HepG2 (cell line): ENCODE data around the gene PMPCB. TPM values are rescaled to one million over a fixed set of nuclear protein-coding genes. Genes with fewer than 3 reads are reported as not detected.
A peak's percentile ranks its signal among the peaks of the same experiment; 100 is the strongest.

Experiments
- ADNP ChIP-seq: sonication (generic); formaldehyde crosslinking; IDR thresholded peaks from 2 replicates; pipeline ENCODE4 v1.4.0; 2020; ENCODE audit warnings: missing genetic modification reagents
- AKNA ChIP-seq: sonication (generic); formaldehyde crosslinking; IDR thresholded peaks from 2 replicates; pipeline ENCODE4 v1.4.0; 2020; ENCODE audit warnings: missing genetic modification reagents, borderline replicate concordance
- ARNT ChIP-seq: fragments of 450-650 bp; IDR thresholded peaks from 2 replicates; pipeline ENCODE4 v1.6.1; 2017
- ATF7 ChIP-seq, 2 experiments: fragments of 450-650 bp in 1 of 2; sonication (generic) in 1 of 2; formaldehyde crosslinking in 1 of 2; IDR thresholded peaks; 2 replicates each; pipeline versions ENCODE4 v1.4.0 to v1.6.1; 2016 to 2020; ENCODE audit warnings: antibody characterized with exemption in 1 of 2, mild to moderate bottlenecking in 1 of 2, missing genetic modification reagents in 1 of 2
- GMEB2 ChIP-seq: IDR thresholded peaks from 2 replicates; pipeline ENCODE4 v1.6.1; 2016; ENCODE audit warnings: missing biosample characterization, missing genetic modification reagents, low read depth
- HMG20B ChIP-seq: conservative IDR thresholded peaks from 2 replicates; pipeline ENCODE4 v1.6.1; 2016; ENCODE audit warnings: missing genetic modification reagents, missing compliant biosample characterization
- KDM1A ChIP-seq: IDR thresholded peaks from 2 replicates; pipeline ENCODE4 v1.6.1; 2016; ENCODE audit warnings: missing compliant biosample characterization
- PRDM15 ChIP-seq: sonication (generic); formaldehyde crosslinking; IDR thresholded peaks from 2 replicates; pipeline ENCODE4 v1.4.0; 2020; ENCODE audit warnings: missing genetic modification reagents
- REXO4 ChIP-seq: sonication (generic); formaldehyde crosslinking; IDR thresholded peaks from 2 replicates; pipeline ENCODE4 v1.8.0; 2022; ENCODE audit warnings: missing genetic modification reagents, mild to moderate bottlenecking, borderline replicate concordance
- RFX1 ChIP-seq: fragments of 450-650 bp; IDR thresholded peaks from 2 replicates; pipeline ENCODE4 v1.6.1; 2017
- SALL2 ChIP-seq: sonication (generic); formaldehyde crosslinking; IDR thresholded peaks from 2 replicates; pipeline ENCODE4 v1.8.1; 2023; ENCODE audit warnings: mild to moderate bottlenecking, missing genetic modification reagents, inconsistent platforms
- SRF ChIP-seq: IDR thresholded peaks from 2 replicates; pipeline ENCODE4 v1.6.1; 2011; ENCODE audit warnings: mild to moderate bottlenecking, low read depth, low read length, moderate library complexity
- TBL1XR1 ChIP-seq: fragments of 150-350 bp; IDR thresholded peaks from 2 replicates; pipeline ENCODE4 v1.6.1; 2014; ENCODE audit warnings: borderline replicate concordance, low read length; ENCODE audit not compliant: partially characterized antibody
- ZFP91 ChIP-seq: sonication (generic); formaldehyde crosslinking; IDR thresholded peaks from 2 replicates; pipeline ENCODE4 v1.9.0; 2022; ENCODE audit warnings: missing genetic modification reagents, mild to moderate bottlenecking, borderline replicate concordance
- ZNF124 ChIP-seq: sonication (generic); formaldehyde crosslinking; IDR thresholded peaks from 2 replicates; pipeline ENCODE4 v1.4.0; 2020; ENCODE audit warnings: missing genetic modification reagents
- ZNF230 ChIP-seq: sonication (generic); formaldehyde crosslinking; IDR thresholded peaks from 2 replicates; pipeline ENCODE4 v1.4.0; 2020; ENCODE audit warnings: mild to moderate bottlenecking, missing genetic modification reagents
- ZNF777 ChIP-seq: sonication (generic); formaldehyde crosslinking; IDR thresholded peaks from 2 replicates; pipeline ENCODE4 v1.4.0; 2020; ENCODE audit warnings: missing genetic modification reagents
- polyA plus RNA-seq, 8 experiments: library from polyadenylated mRNA; depleted of rRNA in 3 of 8; stranded (reverse) in 7 of 8; unstranded in 1 of 8; fragments of >200 nt; fragmentation: Illumina TruSeq in 4 of 8; extraction: Trizol in 4 of 8; gene quantifications; 2 replicates each; pipeline versions ENCODE4 v1.2.1 to v1.2.3, GENCODE V29; 2011 to 2016; ENCODE audit warnings: low read depth in 4 of 8, missing spikeins in 1 of 8, mixed read lengths in 1 of 8; ENCODE audit not compliant: insufficient read depth in 1 of 8
- total RNA-seq, 5 experiments: library from RNA; depleted of rRNA; stranded (reverse); fragments of >200 nt; fragmentation: Illumina TruSeq; extraction: Trizol; gene quantifications; 2 replicates each; pipeline ENCODE4 v1.2.3, GENCODE V29; 2016; ENCODE audit warnings: low read depth in 1 of 5

The PMPCB gene
- total and polyA plus RNA-seq, 2 of the 13 experiments (the other 11 are each of a cell fraction or from before 2014, with no cell fraction given) = 80.8 to 124 TPM

- TF ChIP-seq AKNA (no peak), ZNF777 (no peak), ZNF124 (CRISPR knock-in tag) (peak; percentile 62; the same call in 1 of the 2 replicates), KDM1A (no peak), REXO4 (no peak), PRDM15 (CRISPR knock-in tag) (peak; percentile 73; the same call in 1 of the 2 replicates), ADNP (no peak), ZFP91 (CRISPR knock-in tag) (peak; percentile 63), SALL2 (CRISPR knock-in tag) (no peak), TBL1XR1 (no peak), ARNT (no peak), SRF (peak; percentile 53; the same call in 1 of the 2 replicates), ZNF230 (CRISPR knock-in tag) (0 out of 2 replicates have a peak, but pooled peaks have one; percentile 50), RFX1 (no peak), HMG20B (CRISPR knock-in tag) (no peak), GMEB2 (CRISPR knock-in tag) (no peak), ATF7 (IDR thresholded peaks at IDR 0.05) (no peak), ATF7 (CRISPR knock-in tag; IDR thresholded peaks at IDR 0.05) (no peak)
These were observed 50.5 kb downstream of the PMPCB start, which contains the start of gene PSMC2 (continued) for GRCh38 chr7:103347507-103348267.
